Activated T-cell treated with anti-CD3 and anti-CD28 coated beads, Interleukin-2, amount 50 U/mL, for 4 hours (primary cell): ENCODE measurements around the gene SCN1B. TPM values are rescaled to one million over a fixed set of nuclear protein-coding genes. Genes with fewer than 3 reads are reported as not detected.
A peak's percentile ranks its signal among the peaks of the same experiment; 100 is the strongest.
"Not testable (repeated sequence)": the region's sequence is repeated elsewhere in the genome, so short reads cannot be mapped to it uniquely, and the experiment has no call there.

Experiments used
- ATAC-seq, 2 donors: fragments of 200-7000 bp; cut with Tn5 transposase; one replicate each; pipeline ENCODE4 v1.10.0; 2021
- DNase-seq: peaks from one replicate; pipeline ENCODE4 v3.0.0-alpha.2; 2020
- H3K27me3 Mint-ChIP-seq: one replicate; pipeline ENCODE4 v1.8.0; 2021; ENCODE audit warnings: low read depth, mixed read lengths
- H3K36me3 Mint-ChIP-seq: one replicate; pipeline ENCODE4 v1.8.0; 2022; ENCODE audit warnings: mixed read lengths; ENCODE audit not compliant: insufficient read depth
- H3K4me1 Mint-ChIP-seq: one replicate; pipeline ENCODE4 v1.8.0; 2021; ENCODE audit warnings: low read depth, mixed read lengths
- H3K4me3 Mint-ChIP-seq: one replicate; pipeline ENCODE4 v1.8.0; 2021; ENCODE audit warnings: mild to moderate bottlenecking, moderate library complexity, mixed read lengths
- H3K9me3 Mint-ChIP-seq: one replicate; pipeline ENCODE4 v1.8.0; 2021; ENCODE audit warnings: mixed read lengths
- total RNA-seq, 3 donors: library from RNA; stranded (reverse); gene quantifications; one replicate each; pipeline ENCODE4 v1.2.1, GENCODE V29; 2021

Gene SCN1B
- 1 to 10 TPM; 1.1 to 2.3 (median 1.2) TPM for total RNA-seq

- Mint-ChIP-seq H3K4me3 (peak within 1 kb of the TSS; percentile 74), H3K4me1 (peaks cover 11% of the 10 kb centered on the region), H3K9me3 (no peaks in the 10 kb centered on the region), H3K27me3 (peaks cover 7% of the 10 kb centered on the region), H3K36me3 (peaks cover 4% of the 10 kb centered on the region)
- ATAC-seq, result peak; percentile 87 to 89
- peak; percentile 71 for DNase-seq
These were observed at the start of gene SCN1B for GRCh38 chr19:35030257-35031071. Gene SCN1B (plus strand): TSS chr19:35030470. CDS start chr19:35030821, 351 bp downstream.

GRCh38 chr19:34982275-34982674, 48.0 kb upstream of the SCN1B start:
- H3K9me3 Mint-ChIP-seq, result no peaks in the 10 kb centered on the region
- H3K4me3 Mint-ChIP-seq, result no peak overlapping the region
- DNase-seq, result no peak
- no peaks in the 10 kb centered on the region for H3K36me3 Mint-ChIP-seq
- ATAC-seq, result no peak
- peaks cover 11% of the 10 kb centered on the region for H3K4me1 Mint-ChIP-seq
- no peaks in the 10 kb centered on the region for H3K27me3 Mint-ChIP-seq

- peaks cover 14% of the 10 kb centered on the region for H3K4me1 Mint-ChIP-seq
- no peak overlapping the region for H3K4me3 Mint-ChIP-seq
- no peaks in the 10 kb centered on the region for H3K9me3 Mint-ChIP-seq
- no peak for DNase-seq
- H3K27me3 Mint-ChIP-seq, result no peaks in the 10 kb centered on the region
- no peaks in the 10 kb centered on the region for H3K36me3 Mint-ChIP-seq
- ATAC-seq, result no peak
These were observed 46.5 kb upstream of the SCN1B start for GRCh38 chr19:34983786-34984185.

- ATAC-seq (no peak), DNase-seq (no peak)
- Mint-ChIP-seq H3K4me1 (peaks cover 18% of the 10 kb centered on the region), H3K9me3 (no peaks in the 10 kb centered on the region), H3K27me3 (no peaks in the 10 kb centered on the region), H3K4me3 (no peak overlapping the region), H3K36me3 (no peaks in the 10 kb centered on the region)
These were observed 46.0 kb upstream of the SCN1B start for GRCh38 chr19:34984287-34984686.

GRCh38 chr19:34985249-34986022, 44.8 kb upstream of the SCN1B start:
- ATAC-seq (peak; percentile 67 to 70), DNase-seq (no peak)
- H3K9me3 Mint-ChIP-seq, result no peaks in the 10 kb centered on the region
- H3K27me3 Mint-ChIP-seq, result no peaks in the 10 kb centered on the region
- no peaks in the 10 kb centered on the region for H3K36me3 Mint-ChIP-seq
- H3K4me1 Mint-ChIP-seq, result peaks cover 24% of the 10 kb centered on the region
- H3K4me3 Mint-ChIP-seq, result peak overlapping the region; percentile 5

GRCh38 chr19:34988119-34988518, 42.2 kb upstream of the SCN1B start:
- H3K36me3 Mint-ChIP-seq, result no peaks in the 10 kb centered on the region
- no peaks in the 10 kb centered on the region for H3K9me3 Mint-ChIP-seq
- DNase-seq (no peak), ATAC-seq (no peak)
- H3K4me3 Mint-ChIP-seq, result no peak overlapping the region
- no peaks in the 10 kb centered on the region for H3K27me3 Mint-ChIP-seq
- peaks cover 32% of the 10 kb centered on the region for H3K4me1 Mint-ChIP-seq

- Mint-ChIP-seq H3K27me3 (no peaks in the 10 kb centered on the region), H3K4me3 (no peak overlapping the region), H3K4me1 (peaks cover 32% of the 10 kb centered on the region), H3K9me3 (no peaks in the 10 kb centered on the region), H3K36me3 (no peaks in the 10 kb centered on the region)
- ATAC-seq (peak; percentile 16 to 17), DNase-seq (no peak)
These were observed 41.0 kb upstream of the SCN1B start for GRCh38 chr19:34989298-34989697.

GRCh38 chr19:34990578-34991192, 39.6 kb upstream of the SCN1B start:
- Mint-ChIP-seq H3K27me3 (no peaks in the 10 kb centered on the region), H3K4me3 (peak overlapping the region; percentile 35), H3K4me1 (peaks cover 25% of the 10 kb centered on the region), H3K9me3 (no peaks in the 10 kb centered on the region), H3K36me3 (no peaks in the 10 kb centered on the region)
- no peak for DNase-seq
- peak; percentile 74 to 80 for ATAC-seq

GRCh38 chr19:34991542-34992333, 38.5 kb upstream of the SCN1B start:
- DNase-seq (no peak), ATAC-seq (no peak)
- Mint-ChIP-seq H3K9me3 (no peaks in the 10 kb centered on the region), H3K4me1 (peaks cover 23% of the 10 kb centered on the region), H3K27me3 (no peaks in the 10 kb centered on the region), H3K4me3 (no peak overlapping the region), H3K36me3 (no peaks in the 10 kb centered on the region)

- H3K27me3 Mint-ChIP-seq, H3K9me3 Mint-ChIP-seq, H3K4me3 Mint-ChIP-seq, H3K36me3 Mint-ChIP-seq, ATAC-seq, DNase-seq: not testable (repeated sequence)
- peaks cover 31% of the 10 kb centered on the region for H3K4me1 Mint-ChIP-seq
These were observed 37.7 kb upstream of the SCN1B start for GRCh38 chr19:34992582-34992981.

- no peaks in the 10 kb centered on the region for H3K36me3 Mint-ChIP-seq
- H3K4me3 Mint-ChIP-seq, result no peak overlapping the region
- ATAC-seq, result no peak
- H3K27me3 Mint-ChIP-seq, result no peaks in the 10 kb centered on the region
- no peak for DNase-seq
- H3K9me3 Mint-ChIP-seq, result no peaks in the 10 kb centered on the region
- H3K4me1 Mint-ChIP-seq, result peaks cover 38% of the 10 kb centered on the region
These were observed 36.0 kb upstream of the SCN1B start for GRCh38 chr19:34994286-34994642.

GRCh38 chr19:34994643-34995541, 35.4 kb upstream of the SCN1B start:
- Mint-ChIP-seq H3K4me3 (no peak overlapping the region), H3K4me1 (peaks cover 40% of the 10 kb centered on the region), H3K36me3 (no peaks in the 10 kb centered on the region), H3K9me3 (no peaks in the 10 kb centered on the region), H3K27me3 (no peaks in the 10 kb centered on the region)
- DNase-seq (no peak), ATAC-seq (no peak)

GRCh38 chr19:34995551-34995950, 34.7 kb upstream of the SCN1B start:
- H3K9me3 Mint-ChIP-seq, result no peaks in the 10 kb centered on the region
- peaks cover 34% of the 10 kb centered on the region for H3K4me1 Mint-ChIP-seq
- H3K36me3 Mint-ChIP-seq, result no peaks in the 10 kb centered on the region
- no peaks in the 10 kb centered on the region for H3K27me3 Mint-ChIP-seq
- no peak for DNase-seq
- H3K4me3 Mint-ChIP-seq, result no peak overlapping the region
- ATAC-seq, result no peak
